Right lobe of liver (tissue), 4 donors: ENCODE data around the gene SNX10.

Experiments
- POLR2A ChIP-seq: fragments of 450-650 bp; IDR thresholded peaks from one replicate; pipeline ENCODE4 v1.6.1; 2017; ENCODE audit warnings: antibody characterized with exemption, mild to moderate bottlenecking
- TF ChIP-seq, protein P1 (sequence below), 4 donors: fragments of 200-600 bp in 3 of 4; fragments of 450-650 bp in 1 of 4; IDR thresholded peaks; one replicate each; pipeline versions ENCODE4 v1.5.1 to v1.8.0; 2016 to 2022; ENCODE audit warnings: antibody characterized with exemption in 4 of 4, mild to moderate bottlenecking in 2 of 4
- donor health status: DM: no; HTN: no; CAD: no.
- donor health status: DM: no; HTN: no; CAD: no.
- donor health status: DM: no; HTN: yes; CAD: no.

DNA sequence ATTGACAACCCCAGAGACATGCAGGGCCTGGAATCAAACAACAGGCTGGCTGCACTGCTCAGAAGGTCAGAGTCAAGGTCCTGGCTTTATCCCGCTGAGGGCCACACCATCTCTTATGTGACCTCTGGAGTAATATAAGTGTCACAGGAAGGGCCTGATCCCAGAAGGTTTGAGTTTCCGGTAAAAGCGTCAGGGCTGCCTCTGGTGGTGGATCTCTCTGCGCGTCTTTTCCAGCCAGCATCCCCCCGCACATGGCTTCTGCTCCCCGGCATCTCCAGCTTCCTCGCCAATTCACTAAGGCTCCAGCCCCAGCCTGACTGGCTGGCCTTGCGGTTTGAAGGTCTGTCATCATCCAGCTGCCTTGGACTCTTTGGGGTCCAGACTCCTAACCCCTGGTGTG lies 54.2 kb downstream of the SNX10 start:
- TF ChIP-seq, protein P1, sequence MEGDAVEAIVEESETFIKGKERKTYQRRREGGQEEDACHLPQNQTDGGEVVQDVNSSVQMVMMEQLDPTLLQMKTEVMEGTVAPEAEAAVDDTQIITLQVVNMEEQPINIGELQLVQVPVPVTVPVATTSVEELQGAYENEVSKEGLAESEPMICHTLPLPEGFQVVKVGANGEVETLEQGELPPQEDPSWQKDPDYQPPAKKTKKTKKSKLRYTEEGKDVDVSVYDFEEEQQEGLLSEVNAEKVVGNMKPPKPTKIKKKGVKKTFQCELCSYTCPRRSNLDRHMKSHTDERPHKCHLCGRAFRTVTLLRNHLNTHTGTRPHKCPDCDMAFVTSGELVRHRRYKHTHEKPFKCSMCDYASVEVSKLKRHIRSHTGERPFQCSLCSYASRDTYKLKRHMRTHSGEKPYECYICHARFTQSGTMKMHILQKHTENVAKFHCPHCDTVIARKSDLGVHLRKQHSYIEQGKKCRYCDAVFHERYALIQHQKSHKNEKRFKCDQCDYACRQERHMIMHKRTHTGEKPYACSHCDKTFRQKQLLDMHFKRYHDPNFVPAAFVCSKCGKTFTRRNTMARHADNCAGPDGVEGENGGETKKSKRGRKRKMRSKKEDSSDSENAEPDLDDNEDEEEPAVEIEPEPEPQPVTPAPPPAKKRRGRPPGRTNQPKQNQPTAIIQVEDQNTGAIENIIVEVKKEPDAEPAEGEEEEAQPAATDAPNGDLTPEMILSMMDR (IDR thresholded peaks at IDR 0.05) = no peak
- no peak for TF ChIP-seq POLR2A
